ENCODE data around the gene PSME3.

PSME3 gene

DNA sequence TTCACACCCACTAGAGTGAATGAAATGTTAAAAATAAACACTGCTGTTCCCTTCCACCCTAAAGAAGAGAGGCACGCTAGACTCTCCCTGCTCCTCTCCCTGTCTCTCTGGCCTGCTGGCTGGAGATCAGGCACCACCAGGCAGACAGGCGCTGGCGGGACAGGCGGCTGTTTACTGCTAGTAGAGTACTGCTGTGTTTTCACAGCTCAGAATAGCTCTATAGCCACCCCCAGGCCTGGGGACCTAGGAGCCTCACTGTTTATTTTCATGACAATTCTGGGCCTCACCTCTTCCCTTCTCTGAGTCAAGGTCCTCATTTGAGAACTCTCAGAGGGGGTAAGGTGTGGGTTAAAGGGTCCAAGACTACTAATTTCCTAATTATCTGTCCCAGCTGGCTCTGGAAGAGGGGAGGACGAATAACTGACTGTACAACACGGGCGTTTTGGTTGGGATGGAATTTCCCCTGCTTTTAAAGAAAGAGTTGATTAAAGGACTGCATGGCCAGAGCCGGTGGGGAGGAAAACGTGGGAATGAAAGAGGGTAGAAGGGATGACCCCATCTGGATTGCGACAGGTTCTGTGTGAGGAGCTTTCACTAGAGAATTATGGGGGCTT, 58.4 kb downstream of the PSME3 start:
- in situ Hi-C loops (cut with HindIII; ENCODE audit: low pct_ligation_motif_present, low pct_unique_long_range_greater_than_20kb, low sequenced_read_pairs) = no loop called here
- DNase-seq = no peak

DNA sequence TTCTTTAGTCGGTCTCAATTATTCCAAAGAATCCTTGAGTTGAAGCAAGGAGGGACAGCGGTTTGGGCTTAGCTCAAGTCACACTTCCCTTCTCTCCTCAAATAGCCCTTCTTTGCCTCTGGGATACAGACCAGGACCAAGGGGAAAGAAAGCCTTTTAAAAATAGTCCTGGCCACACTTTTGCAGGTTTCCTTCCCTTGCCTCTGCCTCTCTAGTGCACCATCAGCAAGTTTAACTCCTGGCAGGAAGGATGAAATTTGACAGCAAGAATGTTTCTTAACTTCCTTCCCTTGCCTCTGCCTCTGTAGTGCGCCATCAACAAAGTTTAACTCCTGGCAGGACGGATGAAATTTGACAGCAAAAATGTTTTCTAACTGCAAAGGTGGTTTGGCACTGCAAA, 60.2 kb downstream of the PSME3 start:
- DNase-seq = no peak
- in situ Hi-C loops (cut with HindIII; ENCODE audit: low pct_ligation_motif_present, low pct_unique_long_range_greater_than_20kb, low sequenced_read_pairs) = no loop called here
